ENCODE data around the gene FKBP11. TPM values are rescaled to one million over a fixed set of nuclear protein-coding genes. Genes with fewer than 3 reads are reported as not detected.

The FKBP11 gene
- total RNA-seq, 1 experiment from 2014 or later: 25.5 TPM

- Histone ChIP-seq H2AFZ (no peak overlapping the region), H3F3A (ENCODE audit: insufficient read depth, low read depth) (no peaks in the 10 kb centered on the region), H3K79me2 (ENCODE audit: low read depth) (no peaks in the 10 kb centered on the region), H3K4me2 (no peak overlapping the region), H4K20me1 (ENCODE audit: insufficient read depth) (no peaks in the 10 kb centered on the region), H3K9me3 (ENCODE audit: insufficient read depth, low read depth) (no peaks in the 10 kb centered on the region), H3K27ac (no peak overlapping the region), H3K27me3 (ENCODE audit: insufficient read depth, low read depth) (peaks cover 14% of the 10 kb centered on the region; the same call in 1 of the 2 replicates), H3K9me2 (ENCODE audit: insufficient read depth) (no peaks in the 10 kb centered on the region), H3K4me1 (replicated peaks; ENCODE audit: insufficient read depth) (peaks cover 8% of the 10 kb centered on the region; the same call in 1 of the 2 replicates), H3K4me3 (no peak overlapping the region), H3K36me3 (ENCODE audit: low read depth) (no peaks in the 10 kb centered on the region)
- BruUV-seq (replicated peaks): no TSS peak
- intact Hi-C loops (cut with micrococcal nuclease; ENCODE audit: unreplicated experiment): no loop called here
- POLR2A ChIA-PET (ENCODE audit: unreplicated experiment): interaction anchor here (0.6 to 0.7 kb wide), 3 partner anchors 50 to 296 kb away, joined by 3 to 5 read pairs (median 4); no protein-coding TSS in a partner anchor
- TF ChIP-seq EZH2 (IDR thresholded peaks at IDR 0.05; ENCODE audit: low read depth): no peak
- no peak for TF ChIP-seq CTCF (conservative IDR thresholded peaks at IDR 0.05)
- CTCF ChIA-PET: interaction anchor here (0.5 to 0.6 kb wide), 2 partner anchors 49 to 1000 kb away, joined by 9 to 16 read pairs; no protein-coding TSS in a partner anchor
- DNase-seq: no peak
Measured at GRCh38 chr12:48967991-48968390, 42.7 kb upstream of the FKBP11 start.

- Histone ChIP-seq H3K4me2 (no peak overlapping the region), H3F3A (ENCODE audit: insufficient read depth, low read depth) (no peaks in the 10 kb centered on the region), H3K27me3 (ENCODE audit: insufficient read depth, low read depth) (peaks cover 7% of the 10 kb centered on the region; the same call in 1 of the 2 replicates), H3K36me3 (ENCODE audit: low read depth) (no peaks in the 10 kb centered on the region), H3K4me1 (replicated peaks; ENCODE audit: insufficient read depth) (peaks cover 8% of the 10 kb centered on the region; the same call in 1 of the 2 replicates), H3K9me3 (ENCODE audit: insufficient read depth, low read depth) (no peaks in the 10 kb centered on the region), H2AFZ (no peak overlapping the region), H3K27ac (no peak overlapping the region), H3K9me2 (ENCODE audit: insufficient read depth) (no peaks in the 10 kb centered on the region), H3K79me2 (ENCODE audit: low read depth) (no peaks in the 10 kb centered on the region), H4K20me1 (ENCODE audit: insufficient read depth) (no peaks in the 10 kb centered on the region), H3K4me3 (no peak overlapping the region)
- POLR2A ChIA-PET (ENCODE audit: unreplicated experiment): no interaction called here
- TF ChIP-seq CTCF (conservative IDR thresholded peaks at IDR 0.05) (no peak), EZH2 (IDR thresholded peaks at IDR 0.05; ENCODE audit: low read depth) (no peak)
- DNase-seq: no peak
- intact Hi-C loops (cut with micrococcal nuclease; ENCODE audit: unreplicated experiment): no loop called here
- CTCF ChIA-PET: interaction anchor here (0.7 to 1.9 kb wide), 2 partner anchors 14 to 22 kb away, joined by 4 to 11 read pairs; no protein-coding TSS in a partner anchor
- BruUV-seq (replicated peaks): no TSS peak
Measured at GRCh38 chr12:48966177-48966895, 41.0 kb upstream of the FKBP11 start.

GRCh38 chr12:48965298-48965838, 40.1 kb upstream of the FKBP11 start:
- no peak for DNase-seq
- CTCF ChIA-PET: interaction anchor here (0.6 kb wide), 1 partner anchor 73 kb away, joined by 3 read pairs; no protein-coding TSS in a partner anchor

More at GRCh38 chr12:48965298-48965838, 40.1 kb upstream of the FKBP11 start:
- no peaks in the 10 kb centered on the region for H3F3A ChIP-seq (ENCODE audit: insufficient read depth, low read depth)
- H3K79me2 ChIP-seq (ENCODE audit: low read depth): no peaks in the 10 kb centered on the region
- H3K9me3 ChIP-seq (ENCODE audit: insufficient read depth, low read depth): no peaks in the 10 kb centered on the region
- peak; percentile 47 for TF ChIP-seq CTCF (conservative IDR thresholded peaks at IDR 0.05)
- no peak for TF ChIP-seq EZH2 (IDR thresholded peaks at IDR 0.05; ENCODE audit: low read depth)
- no TSS peak for BruUV-seq (replicated peaks)
- no peaks in the 10 kb centered on the region for H4K20me1 ChIP-seq (ENCODE audit: insufficient read depth)
- no peaks in the 10 kb centered on the region for H3K36me3 ChIP-seq (ENCODE audit: low read depth)
- POLR2A ChIA-PET (ENCODE audit: unreplicated experiment): no interaction called here
- intact Hi-C loops (cut with micrococcal nuclease; ENCODE audit: unreplicated experiment): no loop called here
- H3K4me3 ChIP-seq: no peak overlapping the region
- no peaks in the 10 kb centered on the region for H3K9me2 ChIP-seq (ENCODE audit: insufficient read depth)
- no peak overlapping the region for H3K4me2 ChIP-seq
- no peak overlapping the region for H2AFZ ChIP-seq
- H3K27ac ChIP-seq: no peak overlapping the region
- no peaks in the 10 kb centered on the region for H3K4me1 ChIP-seq (replicated peaks; ENCODE audit: insufficient read depth)
- no peaks in the 10 kb centered on the region for H3K27me3 ChIP-seq (ENCODE audit: insufficient read depth, low read depth)

All from PC-9 (cell line).